Measurements from ENCODE around the gene HOXC13. TPM values are rescaled to one million over a fixed set of nuclear protein-coding genes. Genes with fewer than 3 reads are reported as not detected.

Gene HOXC13
- total RNA-seq, 3 donors from 2014 or later (not counting 1 experiment from before 2014, with no cell fraction given): not detected

DNA sequence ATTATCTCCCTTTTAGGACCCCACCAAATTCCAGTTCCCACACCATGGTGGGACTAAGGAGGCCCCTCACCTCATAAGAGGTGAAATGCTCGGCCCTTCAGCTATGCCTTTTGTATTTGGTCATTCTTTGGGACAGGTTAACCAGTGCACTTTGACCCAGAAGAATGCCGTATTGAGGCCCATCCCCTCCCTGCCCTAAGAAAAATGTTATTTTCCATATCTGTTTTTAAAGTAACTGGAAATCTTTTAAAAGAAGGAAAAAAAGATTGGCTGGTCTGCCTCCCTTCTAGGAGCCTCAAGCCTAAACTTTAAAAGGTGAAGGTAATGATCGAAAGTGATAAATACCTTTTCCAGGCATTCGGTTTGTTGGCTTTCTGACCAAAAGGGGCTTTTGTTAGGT, 5.7 kb upstream of the HOXC13 start:
- H3K4me3 Mint-ChIP-seq: no peak overlapping the region
- WGBS (ENCODE audit: insufficient coverage): 57% methylated on average over 4 of the region's 4 CpGs

GRCh38 chr12:53935383-53936341, 3.0 kb upstream of the HOXC13 start:
- no peak overlapping the region for H3K4me3 ChIP-seq (ENCODE audit: low read length)
- DNase-seq (no peak), ATAC-seq (no peak)
- peaks cover 8% of the 10 kb centered on the region for H3K4me1 ChIP-seq (ENCODE audit: control insufficient read depth, insufficient read depth, low read length)
- Mint-ChIP-seq H3K4me1 (peaks cover 9 to 11% of the 10 kb centered on the region in 2 donors), H3K36me3 (no peaks in the 10 kb centered on the region), H3K4me3 (no peak overlapping the region), H3K27me3 (ENCODE audit: low read depth in 2 of 2) (peaks cover 82 to 84% of the 10 kb centered on the region in 2 donors), H3K9me3 (no peaks in the 10 kb centered on the region), H3K27ac (peak overlapping the region in 1 of 2 donors; percentile 34)
- peaks cover 79% of the 10 kb centered on the region for H3K27me3 ChIP-seq (ENCODE audit: control insufficient read depth, insufficient read depth, low read length)
- intact Hi-C loops (cut with micrococcal nuclease): no loop called here
- H3K9me3 ChIP-seq (ENCODE audit: control insufficient read depth, insufficient read depth, low read length): no peaks in the 10 kb centered on the region
- H3K27ac ChIP-seq (ENCODE audit: low read length): no peak overlapping the region
- TF ChIP-seq, protein P1, sequence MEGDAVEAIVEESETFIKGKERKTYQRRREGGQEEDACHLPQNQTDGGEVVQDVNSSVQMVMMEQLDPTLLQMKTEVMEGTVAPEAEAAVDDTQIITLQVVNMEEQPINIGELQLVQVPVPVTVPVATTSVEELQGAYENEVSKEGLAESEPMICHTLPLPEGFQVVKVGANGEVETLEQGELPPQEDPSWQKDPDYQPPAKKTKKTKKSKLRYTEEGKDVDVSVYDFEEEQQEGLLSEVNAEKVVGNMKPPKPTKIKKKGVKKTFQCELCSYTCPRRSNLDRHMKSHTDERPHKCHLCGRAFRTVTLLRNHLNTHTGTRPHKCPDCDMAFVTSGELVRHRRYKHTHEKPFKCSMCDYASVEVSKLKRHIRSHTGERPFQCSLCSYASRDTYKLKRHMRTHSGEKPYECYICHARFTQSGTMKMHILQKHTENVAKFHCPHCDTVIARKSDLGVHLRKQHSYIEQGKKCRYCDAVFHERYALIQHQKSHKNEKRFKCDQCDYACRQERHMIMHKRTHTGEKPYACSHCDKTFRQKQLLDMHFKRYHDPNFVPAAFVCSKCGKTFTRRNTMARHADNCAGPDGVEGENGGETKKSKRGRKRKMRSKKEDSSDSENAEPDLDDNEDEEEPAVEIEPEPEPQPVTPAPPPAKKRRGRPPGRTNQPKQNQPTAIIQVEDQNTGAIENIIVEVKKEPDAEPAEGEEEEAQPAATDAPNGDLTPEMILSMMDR (IDR thresholded peaks at IDR 0.05): no peak
- no peaks in the 10 kb centered on the region for H3K36me3 ChIP-seq (ENCODE audit: control insufficient read depth, insufficient read depth, low read length)
- WGBS (ENCODE audit: insufficient coverage): 7% methylated on average over 47 of the region's 49 CpGs

More for the DNA sequence above, 5.7 kb upstream of the HOXC13 start:
- Mint-ChIP-seq H3K36me3 (no peaks in the 10 kb centered on the region), H3K4me1 (peaks cover 5 to 6% of the 10 kb centered on the region in 2 donors), H3K9me3 (no peaks in the 10 kb centered on the region), H3K27ac (no peak overlapping the region), H3K27me3 (ENCODE audit: low read depth in 2 of 2) (peaks cover 88 to 99% of the 10 kb centered on the region in 2 donors)
- intact Hi-C loops (cut with micrococcal nuclease): no loop called here
- H3K9me3 ChIP-seq (ENCODE audit: control insufficient read depth, insufficient read depth, low read length): no peaks in the 10 kb centered on the region
- H3K36me3 ChIP-seq (ENCODE audit: control insufficient read depth, insufficient read depth, low read length): no peaks in the 10 kb centered on the region
- H3K4me3 ChIP-seq (ENCODE audit: low read length): no peak overlapping the region
- peaks cover 2% of the 10 kb centered on the region for H3K4me1 ChIP-seq (ENCODE audit: control insufficient read depth, insufficient read depth, low read length)
- TF ChIP-seq, protein P1 (IDR thresholded peaks at IDR 0.05): no peak
- ATAC-seq (no peak), DNase-seq (no peak)
- peaks cover 81% of the 10 kb centered on the region for H3K27me3 ChIP-seq (ENCODE audit: control insufficient read depth, insufficient read depth, low read length)
- H3K27ac ChIP-seq (ENCODE audit: low read length): no peak overlapping the region

DNA sequence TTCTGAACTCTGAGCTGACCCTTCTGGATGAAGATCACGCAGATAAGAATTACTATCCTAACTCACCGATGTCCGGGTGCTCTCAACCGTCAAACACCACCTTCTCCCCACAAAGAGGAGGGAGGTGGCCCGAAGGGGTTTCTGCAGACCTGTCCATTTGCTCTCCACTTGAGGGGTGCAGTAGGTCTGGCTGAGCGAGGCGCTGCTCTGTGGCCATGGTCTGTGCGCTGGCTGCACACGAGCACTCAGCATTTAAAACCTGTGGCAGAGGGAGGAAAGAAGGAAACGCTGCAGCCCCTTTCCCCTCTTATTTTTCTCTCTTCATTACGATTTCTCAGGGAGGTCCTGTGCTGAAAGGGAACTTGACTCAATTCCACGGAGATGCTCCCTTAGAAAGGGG, 1.5 kb upstream of the HOXC13 start:
- ATAC-seq: no peak
- peaks cover 80% of the 10 kb centered on the region for H3K27me3 ChIP-seq (ENCODE audit: control insufficient read depth, insufficient read depth, low read length)
- H3K9me3 ChIP-seq (ENCODE audit: control insufficient read depth, insufficient read depth, low read length): no peaks in the 10 kb centered on the region
- peak overlapping the region; percentile 25 for H3K4me3 Mint-ChIP-seq
- H3K27ac Mint-ChIP-seq: no peak overlapping the region
- peaks cover 83 to 86% of the 10 kb centered on the region in 2 donors for H3K27me3 Mint-ChIP-seq (ENCODE audit: low read depth in 2 of 2)
- no peaks in the 10 kb centered on the region for H3K36me3 ChIP-seq (ENCODE audit: control insufficient read depth, insufficient read depth, low read length)
- no peak for DNase-seq
- peaks cover 8% of the 10 kb centered on the region for H3K4me1 ChIP-seq (ENCODE audit: control insufficient read depth, insufficient read depth, low read length)
- WGBS (ENCODE audit: insufficient coverage): 9% methylated on average over 11 of the region's 12 CpGs
- TF ChIP-seq, protein P1 (IDR thresholded peaks at IDR 0.05): no peak
- peaks cover 9 to 11% of the 10 kb centered on the region in 2 donors for H3K4me1 Mint-ChIP-seq
- no peaks in the 10 kb centered on the region for H3K9me3 Mint-ChIP-seq
- no peak overlapping the region for H3K27ac ChIP-seq (ENCODE audit: low read length)
- intact Hi-C loops (cut with micrococcal nuclease): no loop called here
- H3K36me3 Mint-ChIP-seq: no peaks in the 10 kb centered on the region
- H3K4me3 ChIP-seq (ENCODE audit: low read length): no peak overlapping the region

Data from natural killer cell (primary cell).